Hepatic stellate cell (primary cell): ENCODE data around the gene ARHGAP4.
A peak's percentile ranks its signal among the peaks of the same experiment; 100 is the strongest.

Experiments
- DNase-seq: peaks from one replicate; pipeline ENCODE4 v3.0.0; 2011; ENCODE audit warnings: low spot score

ARHGAP4 gene

GRCh38 chrX:153925739-153926551 lies at the start of gene ARHGAP4:
Gene ARHGAP4 (minus strand): TSS chrX:153926264. CDS start chrX:153926202, 62 bp downstream.
- DNase-seq = no peak

- no peak for DNase-seq
Observed at GRCh38 chrX:153974726-153975286, 48.7 kb upstream of the ARHGAP4 start.

- no peak for DNase-seq
Observed at GRCh38 chrX:153974003-153974725, 48.1 kb upstream of the ARHGAP4 start.

GRCh38 chrX:153973127-153974002 lies 47.3 kb upstream of the ARHGAP4 start:
- DNase-seq = no peak

GRCh38 chrX:153972368-153973126 lies 46.5 kb upstream of the ARHGAP4 start, which contains the start of gene TMEM187:
Gene TMEM187 (plus strand): TSS chrX:153972754. CDS start chrX:153982063, 9,309 bp downstream.
- peak; percentile 98 for DNase-seq

- peak; percentile 93 for DNase-seq
Observed at GRCh38 chrX:153971450-153972367, 45.6 kb upstream of the ARHGAP4 start, which contains the start of gene HCFC1. Gene HCFC1 (minus strand): TSS chrX:153971818. CDS start chrX:153970840, 978 bp downstream.

- peak; percentile 98 for DNase-seq
Observed at GRCh38 chrX:153971124-153971449, 45.0 kb upstream of the ARHGAP4 start.

GRCh38 chrX:153970357-153971123 lies 44.5 kb upstream of the ARHGAP4 start:
- peak; percentile 65 for DNase-seq

GRCh38 chrX:153969904-153970356 lies 43.9 kb upstream of the ARHGAP4 start:
- peak; percentile 50 for DNase-seq

- no peak for DNase-seq
Observed at GRCh38 chrX:153969125-153969903, 43.2 kb upstream of the ARHGAP4 start.

GRCh38 chrX:153968754-153969124 lies 42.7 kb upstream of the ARHGAP4 start:
- no peak for DNase-seq

GRCh38 chrX:153968255-153968654 lies 42.2 kb upstream of the ARHGAP4 start:
- no peak for DNase-seq

- DNase-seq = no peak
Observed at GRCh38 chrX:153967536-153968224, 41.6 kb upstream of the ARHGAP4 start.

- DNase-seq = no peak
Observed at GRCh38 chrX:153966841-153967535, 40.9 kb upstream of the ARHGAP4 start.

- DNase-seq = no peak
Observed at GRCh38 chrX:153966283-153966688, 40.2 kb upstream of the ARHGAP4 start.

GRCh38 chrX:153965406-153965805 lies 39.3 kb upstream of the ARHGAP4 start:
- DNase-seq = no peak

- DNase-seq = no peak
Observed at GRCh38 chrX:153964105-153964504, 38.0 kb upstream of the ARHGAP4 start.
